PC-3 (cell line): Measurements from ENCODE around the gene CAVIN3. TPM values are rescaled to one million over a fixed set of nuclear protein-coding genes. Genes with fewer than 3 reads are reported as not detected.

ENCODE experiments used
- ATAC-seq: fragments of 200-7000 bp; cut with Tn5 transposase; 2 replicates; pipeline ENCODE4 v1.9.1; 2020; ENCODE audit warnings: mild to moderate bottlenecking, moderate library complexity
- BruUV-seq: library from RNA; stranded (reverse); fragments of 400-500 nt; replicated peaks from 2 replicates; lab custom pipeline; 2021; lab: Mats Ljungman, UMichigan
- CTCF ChIA-PET: fragments of 300-600 bp; sonication (Branson Sonifier 250); formaldehyde crosslinking; loops from one replicate; lab custom pipeline; 2022; ENCODE audit warnings: antibody characterized with exemption; lab: Charles Lee
- POLR2A ChIA-PET: fragments of 300-600 bp; sonication (Branson Sonifier 250); formaldehyde crosslinking; loops from one replicate; lab custom pipeline; 2022; ENCODE audit warnings: antibody characterized with exemption; ENCODE audit not compliant: unreplicated experiment; lab: Charles Lee
- DNase-seq: peaks from one replicate; pipeline ENCODE4 v3.0.0-alpha.2; 2015
- H2AFZ ChIP-seq: fragments of 300-600 bp; sonication (generic); 2 replicates; pipeline ENCODE4 v1.6.0; 2016; ENCODE audit warnings: antibody characterized with exemption, low read length
- H3F3A ChIP-seq: fragments of 300-600 bp; sonication (generic); one replicate; pipeline ENCODE4 v1.6.0; 2017; ENCODE audit warnings: antibody characterized with exemption, low read length, control low read depth, mild to moderate bottlenecking; ENCODE audit not compliant: unreplicated experiment
- H3K27ac ChIP-seq: fragments of 300-600 bp; sonication (generic); 2 replicates; pipeline ENCODE4 v1.5.1; 2016; ENCODE audit warnings: mild to moderate bottlenecking, low read length
- H3K27me3 ChIP-seq: fragments of 300-600 bp; sonication (generic); 2 replicates; pipeline ENCODE4 v1.6.1; 2016; ENCODE audit warnings: low read length, mixed read lengths
- H3K36me3 ChIP-seq: fragments of 300-600 bp; sonication (generic); 2 replicates; pipeline ENCODE4 v1.6.1; 2016; ENCODE audit warnings: low read depth, mixed run types, low read length, mixed read lengths
- H3K4me1 ChIP-seq: fragments of 300-600 bp; sonication (generic); 2 replicates; pipeline ENCODE4 v1.5.1; 2016; ENCODE audit warnings: low read length; ENCODE audit not compliant: insufficient read depth
- H3K4me2 ChIP-seq: fragments of 300-600 bp; sonication (generic); 2 replicates; pipeline ENCODE4 v1.6.0; 2016; ENCODE audit warnings: low read length
- H3K4me3 ChIP-seq: fragments of 300-600 bp; sonication (generic); 2 replicates; pipeline ENCODE4 v1.5.1; 2016; ENCODE audit warnings: mild to moderate bottlenecking, low read length, mixed read lengths
- H3K79me2 ChIP-seq: fragments of 300-600 bp; sonication (generic); 2 replicates; pipeline ENCODE4 v1.6.1; 2017; ENCODE audit warnings: low read length, mixed read lengths
- H3K9ac ChIP-seq: fragments of 300-600 bp; sonication (generic); 2 replicates; pipeline ENCODE4 v1.6.0; 2016; ENCODE audit warnings: mild to moderate bottlenecking, low read length
- H3K9me2 ChIP-seq: fragments of 300-600 bp; sonication (generic); replicated peaks from 2 replicates; pipeline ENCODE4 v1.6.1; 2016; ENCODE audit warnings: mixed run types, low read length, mixed read lengths
- H3K9me3 ChIP-seq: fragments of 300-600 bp; sonication (generic); 2 replicates; pipeline ENCODE4 v1.6.1; 2016; ENCODE audit warnings: low read length, mixed read lengths
- H4K20me1 ChIP-seq: fragments of 300-600 bp; sonication (generic); 2 replicates; pipeline ENCODE4 v1.6.1; 2016; ENCODE audit warnings: low read length, mixed read lengths
- CTCF ChIP-seq: fragments of 300-600 bp; sonication (generic); conservative IDR thresholded peaks from 2 replicates; pipeline ENCODE4 v1.5.1; 2017; ENCODE audit warnings: antibody characterized with exemption, low read depth, mild to moderate bottlenecking, low read length
- EZH2 ChIP-seq: fragments of 300-600 bp; sonication (generic); IDR thresholded peaks from one replicate; pipeline ENCODE4 v1.6.1; 2017; ENCODE audit warnings: antibody characterized with exemption, mild to moderate bottlenecking, low read length; ENCODE audit not compliant: unreplicated experiment
- EZH2phosphoT487 ChIP-seq: fragments of 300-600 bp; sonication (generic); IDR thresholded peaks from 2 replicates; pipeline ENCODE4 v1.6.1; 2018; ENCODE audit warnings: mild to moderate bottlenecking, antibody characterized with exemption, low read length, borderline replicate concordance
- intact Hi-C: fragments of 100-400 bp; cut with micrococcal nuclease; formaldehyde crosslinking; loops from 2 replicates; pipeline ENCODE4 v1.9.0; 2023
- total RNA-seq: library from RNA; depleted of rRNA; stranded (reverse); fragments of >200 nt; gene quantifications from 2 replicates; pipeline ENCODE4 v1.2.3, GENCODE V29; 2014

CAVIN3 gene
- total RNA-seq, 1 experiment from 2014 or later, result not detected

GRCh38 chr11:6353367-6353987 lies 33.2 kb upstream of the CAVIN3 start:
- H3K27me3 ChIP-seq, result peaks cover 19% of the 10 kb centered on the region; the same call in 1 of the 2 replicates
- H3K4me3 ChIP-seq, result no peak overlapping the region
- H3K27ac ChIP-seq, result no peak overlapping the region
- H3K9me2 ChIP-seq, result no peaks in the 10 kb centered on the region
- H4K20me1 ChIP-seq, result no peaks in the 10 kb centered on the region
- ATAC-seq (peak; percentile 71), DNase-seq (peak; percentile 68)
- POLR2A ChIA-PET, result interaction anchor here (0.7 kb wide), 1 partner anchor 9 kb away, joined by 3 read pairs; no protein-coding TSS in a partner anchor
- CTCF ChIA-PET, result interaction anchor here (1.2 kb wide), 1 partner anchor 9 kb away, joined by 6 read pairs; no protein-coding TSS in a partner anchor
- BruUV-seq, result no TSS peak
- TF ChIP-seq EZH2 (no peak), CTCF (peak; percentile 95)
- H3K9ac ChIP-seq, result no peak overlapping the region
- H2AFZ ChIP-seq, result no peak overlapping the region
- H3F3A ChIP-seq, result no peaks in the 10 kb centered on the region
- H3K9me3 ChIP-seq, result no peaks in the 10 kb centered on the region
- intact Hi-C loops, result loop anchor here (2.0 kb wide), 2 partner anchors 103 to 331 kb away; no protein-coding TSS in a partner anchor
- H3K79me2 ChIP-seq, result no peaks in the 10 kb centered on the region
- peaks cover 4% of the 10 kb centered on the region; the same call in 1 of the 2 replicates for H3K4me1 ChIP-seq
- no peaks in the 10 kb centered on the region for H3K36me3 ChIP-seq
- H3K4me2 ChIP-seq, result no peak overlapping the region

- Histone ChIP-seq H3K9me2 (no peaks in the 10 kb centered on the region), H3K36me3 (no peaks in the 10 kb centered on the region), H3K27ac (no peak overlapping the region), H3K79me2 (no peaks in the 10 kb centered on the region), H3K9ac (no peak overlapping the region), H3F3A (no peaks in the 10 kb centered on the region), H2AFZ (no peak overlapping the region), H4K20me1 (no peaks in the 10 kb centered on the region), H3K4me2 (no peak overlapping the region), H3K9me3 (no peaks in the 10 kb centered on the region), H3K27me3 (peaks cover 19% of the 10 kb centered on the region; the same call in 1 of the 2 replicates), H3K4me1 (peaks cover 1% of the 10 kb centered on the region; the same call in 1 of the 2 replicates), H3K4me3 (no peak overlapping the region)
- BruUV-seq, result no TSS peak
- no peak for ATAC-seq
- CTCF ChIA-PET, result interaction anchor here (0.6 kb wide), 1 partner anchor 461 kb away, joined by 3 read pairs; no protein-coding TSS in a partner anchor
- TF ChIP-seq EZH2phosphoT487, result no peak
- no peak for TF ChIP-seq EZH2
- intact Hi-C loops, result loop anchor here (2.0 kb wide), 2 partner anchors 101 to 329 kb away; no protein-coding TSS in a partner anchor
- DNase-seq, result no peak
- POLR2A ChIA-PET, result no interaction called here
These were observed 31.6 kb upstream of the CAVIN3 start for GRCh38 chr11:6351782-6352382.

GRCh38 chr11:6350486-6350885 lies 30.2 kb upstream of the CAVIN3 start:
- peaks cover 19% of the 10 kb centered on the region; the same call in 1 of the 2 replicates for H3K27me3 ChIP-seq
- no peaks in the 10 kb centered on the region for H3K79me2 ChIP-seq
- no peak overlapping the region for H3K4me3 ChIP-seq
- no peaks in the 10 kb centered on the region for H3K36me3 ChIP-seq
- H2AFZ ChIP-seq, result no peak overlapping the region
- TF ChIP-seq EZH2, result no peak
- TF ChIP-seq EZH2phosphoT487, result no peak
- TF ChIP-seq CTCF, result no peak
- H4K20me1 ChIP-seq, result no peaks in the 10 kb centered on the region
- no TSS peak for BruUV-seq
- no peak overlapping the region for H3K4me2 ChIP-seq
- POLR2A ChIA-PET, result no interaction called here
- intact Hi-C loops, result no loop called here
- ATAC-seq (no peak), DNase-seq (no peak)
- no peaks in the 10 kb centered on the region for H3K9me3 ChIP-seq
- no peak overlapping the region for H3K27ac ChIP-seq
- no peaks in the 10 kb centered on the region for H3K4me1 ChIP-seq
- CTCF ChIA-PET, result no interaction called here
- H3K9me2 ChIP-seq, result no peaks in the 10 kb centered on the region
- H3F3A ChIP-seq, result no peaks in the 10 kb centered on the region
- H3K9ac ChIP-seq, result no peak overlapping the region
